Esophagus muscularis mucosa (tissue), 4 donors: ENCODE data around the gene AGPAT4. TPM values are rescaled to one million over a fixed set of nuclear protein-coding genes. Genes with fewer than 3 reads are reported as not detected.
A peak's percentile ranks its signal among the peaks of the same experiment; 100 is the strongest.
"Not testable (repeated sequence)": the region's sequence is repeated elsewhere in the genome, so short reads cannot be mapped to it uniquely, and the experiment has no call there.

Experiments used
- DNase-seq: peaks from one replicate; pipeline ENCODE4 v3.0.0-alpha.2; 2017; ENCODE audit errors: extremely low spot score
- H3K27ac ChIP-seq, 4 donors: fragments of 200-600 bp; sonication (generic); replicated peaks in 1 of 4; 1 replicate in 3 of 4; 2 replicates in 1 of 4; pipeline ENCODE4 v1.5.1; 2016 to 2019; ENCODE audit warnings: mild to moderate bottlenecking in 1 of 4
- H3K27me3 ChIP-seq, 4 donors: fragments of 200-600 bp; sonication (generic); one replicate each; pipeline versions ENCODE4 v1.5.1 to v1.6.0; 2016 to 2019
- H3K36me3 ChIP-seq, 4 donors: fragments of 200-600 bp; sonication (generic); one replicate each; pipeline ENCODE4 v1.5.1; 2016 to 2019
- H3K4me1 ChIP-seq, 4 donors: fragments of 200-600 bp; sonication (generic); one replicate each; pipeline ENCODE4 v1.5.1; 2016 to 2019
- H3K4me3 ChIP-seq, 4 donors: fragments of 200-600 bp; sonication (generic); 1 replicate in 2 of 4; 2 replicates in 2 of 4; pipeline ENCODE4 v1.5.1; 2016 to 2019; ENCODE audit warnings: mild to moderate bottlenecking in 4 of 4, moderate library complexity in 1 of 4
- H3K9me3 ChIP-seq, 4 donors: fragments of 200-600 bp; sonication (generic); 1 replicate in 3 of 4; 2 replicates in 1 of 4; pipeline ENCODE4 v1.5.1; 2016 to 2019
- EP300 ChIP-seq: sonication (generic); formaldehyde crosslinking; IDR thresholded peaks from one replicate; pipeline ENCODE4 v1.6.1; 2017; ENCODE audit warnings: antibody characterized with exemption
- POLR2A ChIP-seq: fragments of 450-650 bp; IDR thresholded peaks from one replicate; pipeline ENCODE4 v1.6.1; 2017; ENCODE audit warnings: antibody characterized with exemption, moderate library complexity, mild to moderate bottlenecking, low read depth
- POLR2AphosphoS5 ChIP-seq, 2 donors: sonication (generic); formaldehyde crosslinking; IDR thresholded peaks; one replicate each; pipeline ENCODE4 v1.6.1; 2017; ENCODE audit warnings: antibody characterized with exemption in 2 of 2
- WGBS: methylation state at CpG from one replicate; pipeline ENCODE4 v1.1.5; 2018; 5-methylcytosine and 5-hydroxymethylcytosine counted together
- intact Hi-C: fragments of 100-400 bp; cut with DNase I; formaldehyde crosslinking; loops from one replicate; pipeline ENCODE4 v1.15.1; 2023
- total RNA-seq, 4 donors: library from RNA; depleted of rRNA; stranded (reverse); fragments of >200 nt; gene quantifications; one replicate each; pipeline versions ENCODE4 v1.1.0 to v1.2.1, GENCODE V29; 2016
- TF ChIP-seq, protein P1 (sequence below), 3 experiments: fragments of 200-600 bp in 2 of 3; fragments of 450-650 bp in 1 of 3; sonication (generic) in 2 of 3; IDR thresholded peaks; one replicate each; pipeline ENCODE4 v1.5.1; 2017 to 2019; ENCODE audit warnings: antibody characterized with exemption in 3 of 3, mild to moderate bottlenecking in 2 of 3, moderate library complexity in 1 of 3

AGPAT4 gene
- total RNA-seq, 4 donors from 2014 or later, result 7.9 to 12.6 (median 10.0) TPM

- DNase-seq, result no peak
- Histone ChIP-seq H3K4me1 (no peaks in the 10 kb centered on the region), H3K4me3 (no peak overlapping the region), H3K9me3 (no peaks in the 10 kb centered on the region), H3K27me3 (no peaks in the 10 kb centered on the region), H3K36me3 (peaks cover 0 to 14% (median 0%) of the 10 kb centered on the region in 4 donors), H3K27ac (no peak overlapping the region)
- intact Hi-C loops, result no loop called here
- TF ChIP-seq POLR2AphosphoS5 (IDR thresholded peaks at IDR 0.05) (no peak), EP300 (no peak), POLR2A (no peak)
- TF ChIP-seq, protein P1, sequence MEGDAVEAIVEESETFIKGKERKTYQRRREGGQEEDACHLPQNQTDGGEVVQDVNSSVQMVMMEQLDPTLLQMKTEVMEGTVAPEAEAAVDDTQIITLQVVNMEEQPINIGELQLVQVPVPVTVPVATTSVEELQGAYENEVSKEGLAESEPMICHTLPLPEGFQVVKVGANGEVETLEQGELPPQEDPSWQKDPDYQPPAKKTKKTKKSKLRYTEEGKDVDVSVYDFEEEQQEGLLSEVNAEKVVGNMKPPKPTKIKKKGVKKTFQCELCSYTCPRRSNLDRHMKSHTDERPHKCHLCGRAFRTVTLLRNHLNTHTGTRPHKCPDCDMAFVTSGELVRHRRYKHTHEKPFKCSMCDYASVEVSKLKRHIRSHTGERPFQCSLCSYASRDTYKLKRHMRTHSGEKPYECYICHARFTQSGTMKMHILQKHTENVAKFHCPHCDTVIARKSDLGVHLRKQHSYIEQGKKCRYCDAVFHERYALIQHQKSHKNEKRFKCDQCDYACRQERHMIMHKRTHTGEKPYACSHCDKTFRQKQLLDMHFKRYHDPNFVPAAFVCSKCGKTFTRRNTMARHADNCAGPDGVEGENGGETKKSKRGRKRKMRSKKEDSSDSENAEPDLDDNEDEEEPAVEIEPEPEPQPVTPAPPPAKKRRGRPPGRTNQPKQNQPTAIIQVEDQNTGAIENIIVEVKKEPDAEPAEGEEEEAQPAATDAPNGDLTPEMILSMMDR (IDR thresholded peaks at IDR 0.05), result no peak
- WGBS, result 84% methylated on average over 17 of the region's 17 CpGs
These were observed 87.6 kb downstream of the AGPAT4 start for GRCh38 chr6:161186173-161186769.

DNA sequence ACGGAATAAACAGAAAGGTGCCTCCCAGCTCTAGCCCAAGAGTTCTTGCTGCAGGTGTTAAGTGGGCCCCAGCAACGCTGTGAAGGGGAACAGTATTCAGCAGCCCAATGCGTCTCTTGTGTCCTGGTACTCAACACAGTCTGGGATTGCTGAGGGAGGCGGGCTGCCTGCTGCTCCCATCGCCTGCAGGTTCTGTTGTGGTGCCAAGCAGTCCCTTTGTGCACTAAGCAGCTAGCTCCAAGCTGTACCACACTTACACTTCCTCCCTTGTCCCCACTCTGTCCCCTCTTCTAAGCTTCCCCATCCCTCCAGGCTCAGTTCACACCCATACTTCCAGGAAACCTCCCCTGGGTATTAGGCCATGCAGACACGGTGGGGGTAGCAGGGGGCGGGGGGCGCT, 92.7 kb downstream of the AGPAT4 start:
- intact Hi-C loops, result no loop called here
- no peak for DNase-seq
- TF ChIP-seq POLR2A, result no peak
- TF ChIP-seq, protein P1 (IDR thresholded peaks at IDR 0.05), result no peak
- TF ChIP-seq POLR2AphosphoS5 (IDR thresholded peaks at IDR 0.05), result no peak
- no peak for TF ChIP-seq EP300
- peaks cover 0 to 4% (median 2%) of the 10 kb centered on the region in 4 donors for H3K9me3 ChIP-seq
- no peaks in the 10 kb centered on the region for H3K4me1 ChIP-seq
- 93% methylated on average over 8 of the region's 8 CpGs for WGBS
- H3K36me3 ChIP-seq, result peaks cover 0 to 6% (median 2%) of the 10 kb centered on the region in 4 donors
- H3K27ac ChIP-seq, result no peak overlapping the region
- no peaks in the 10 kb centered on the region for H3K27me3 ChIP-seq
- H3K4me3 ChIP-seq, result no peak overlapping the region

DNA sequence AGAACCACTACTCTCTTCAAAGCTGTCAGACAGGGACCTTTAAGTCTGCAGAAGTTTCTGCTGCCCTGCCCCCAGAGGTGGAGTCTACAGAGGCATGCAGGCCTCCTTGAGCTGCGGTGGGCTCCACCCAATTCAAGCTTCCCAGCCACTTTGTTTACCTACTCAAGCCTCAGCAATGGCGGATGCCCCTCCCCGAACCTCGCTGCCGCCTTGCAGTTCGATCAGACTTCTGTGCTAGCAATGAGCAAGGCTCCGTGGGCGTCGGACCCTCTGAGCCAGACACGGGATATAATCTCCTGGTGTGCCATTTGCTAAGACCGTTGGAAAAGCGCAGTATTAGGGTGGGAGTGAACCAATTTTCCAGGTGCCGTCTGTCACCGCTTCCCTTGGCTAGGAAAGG, 95.7 kb downstream of the AGPAT4 start:
- H3K27ac ChIP-seq, H3K36me3 ChIP-seq, H3K4me3 ChIP-seq, H3K27me3 ChIP-seq, H3K9me3 ChIP-seq, H3K4me1 ChIP-seq, intact Hi-C loops, DNase-seq: not testable (repeated sequence)
- 100% methylated on average over 13 of the region's 14 CpGs for WGBS

- H3K4me1 ChIP-seq, H3K9me3 ChIP-seq, H3K27ac ChIP-seq, H3K4me3 ChIP-seq, H3K36me3 ChIP-seq, H3K27me3 ChIP-seq, DNase-seq, intact Hi-C loops: not testable (repeated sequence)
- WGBS, result 98% methylated on average over 3 of the region's 3 CpGs
These were observed 97.4 kb downstream of the AGPAT4 start for GRCh38 chr6:161176428-161176827.

DNA sequence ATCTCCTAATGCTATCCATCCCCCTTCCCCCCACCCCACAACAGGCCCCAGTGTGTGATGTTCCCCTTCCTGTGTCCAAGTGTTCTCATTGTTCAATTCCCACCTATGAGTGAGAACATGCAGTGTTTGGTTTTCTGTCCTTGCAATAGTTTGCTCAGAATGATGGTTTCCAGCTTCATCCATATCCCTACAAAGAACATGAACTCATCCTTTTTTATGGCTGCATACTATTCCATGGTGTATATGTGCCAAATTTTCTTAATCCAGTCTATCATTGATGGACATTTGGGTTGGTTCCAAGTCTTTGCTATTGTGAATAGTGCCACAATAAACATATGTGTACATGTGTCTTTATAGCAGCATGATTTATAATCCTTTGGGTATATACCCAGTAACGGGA, 101.1 kb downstream of the AGPAT4 start:
- H3K36me3 ChIP-seq, H3K4me3 ChIP-seq, H3K9me3 ChIP-seq, H3K27ac ChIP-seq, H3K27me3 ChIP-seq, DNase-seq, intact Hi-C loops: not testable (repeated sequence)
- 0% methylated on average over 1 of the region's 1 CpG for WGBS
- H3K4me1 ChIP-seq, result peaks cover 0 to 27% (median 22%) of the 10 kb centered on the region in 4 donors

DNA sequence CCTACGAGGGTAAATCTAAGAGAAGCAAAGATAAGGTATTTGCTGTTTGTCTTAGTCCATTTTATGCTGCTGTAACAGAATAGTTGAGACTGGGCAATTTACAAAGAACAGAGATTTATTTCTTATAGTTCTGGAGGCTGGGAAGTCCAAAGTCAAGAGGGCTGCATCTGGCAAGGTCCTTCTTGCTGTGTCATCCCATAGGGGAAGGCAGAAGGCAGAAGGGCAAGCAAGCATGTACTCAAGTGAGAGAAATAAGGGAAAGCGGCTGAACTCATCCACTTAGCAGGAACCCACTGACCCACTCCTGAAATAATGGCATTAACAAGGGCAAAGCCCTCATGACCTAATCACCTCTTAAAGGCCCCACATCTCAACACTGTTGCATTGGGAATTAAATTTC, 102.7 kb downstream of the AGPAT4 start:
- H3K4me3 ChIP-seq, result no peak overlapping the region
- no peak for DNase-seq
- WGBS, result 100% methylated on average over 2 of the region's 2 CpGs
- no peaks in the 10 kb centered on the region for H3K9me3 ChIP-seq
- H3K36me3 ChIP-seq, result peaks cover 0 to 2% (median under 1%) of the 10 kb centered on the region in 4 donors
- intact Hi-C loops, result no loop called here
- no peaks in the 10 kb centered on the region for H3K27me3 ChIP-seq
- H3K27ac ChIP-seq, result no peak overlapping the region
- no peak for TF ChIP-seq POLR2A
- TF ChIP-seq EP300, result no peak
- no peak for TF ChIP-seq POLR2AphosphoS5 (IDR thresholded peaks at IDR 0.05)
- H3K4me1 ChIP-seq, result peaks cover 0 to 27% (median 22%) of the 10 kb centered on the region in 4 donors

GRCh38 chr6:161169696-161170095, 104.2 kb downstream of the AGPAT4 start:
- no peak for DNase-seq
- no peaks in the 10 kb centered on the region for H3K9me3 ChIP-seq
- peak overlapping the region in 1 of 4 donors; percentile 3 for H3K27ac ChIP-seq
- peaks cover 0 to 27% (median 22%) of the 10 kb centered on the region in 4 donors for H3K4me1 ChIP-seq
- intact Hi-C loops, result no loop called here
- H3K36me3 ChIP-seq, result peaks cover 4 to 17% (median 12%) of the 10 kb centered on the region in 4 donors
- 59% methylated on average over 4 of the region's 4 CpGs for WGBS
- no peak for TF ChIP-seq EP300
- TF ChIP-seq, protein P1 (IDR thresholded peaks at IDR 0.05), result no peak
- TF ChIP-seq POLR2AphosphoS5 (IDR thresholded peaks at IDR 0.05), result no peak
- TF ChIP-seq POLR2A, result no peak
- H3K4me3 ChIP-seq, result no peak overlapping the region
- no peaks in the 10 kb centered on the region for H3K27me3 ChIP-seq
